Activated CD8-positive, alpha-beta memory T cell treated with anti-CD3 and anti-CD28 coated beads for 24 hours (primary cell): ENCODE data around the gene SYCP2.

ENCODE experiments used
- DNase-seq: peaks from one replicate; pipeline ENCODE4 v3.0.0-alpha.2; 2020

Gene SYCP2

GRCh38 chr20:59820204-59821041 lies 113.0 kb downstream of the SYCP2 start:
- DNase-seq = no peak

- DNase-seq = peak; percentile 24
Measured at GRCh38 chr20:59819496-59820203, 113.8 kb downstream of the SYCP2 start.

- DNase-seq = no peak
Measured at GRCh38 chr20:59818911-59819310, 114.5 kb downstream of the SYCP2 start.

GRCh38 chr20:59817846-59818615 lies 115.4 kb downstream of the SYCP2 start:
- no peak for DNase-seq

- DNase-seq = no peak
Measured at GRCh38 chr20:59817406-59817805, 116.0 kb downstream of the SYCP2 start.

- peak; percentile 32 for DNase-seq
Measured at GRCh38 chr20:59816146-59816738, 117.2 kb downstream of the SYCP2 start.

GRCh38 chr20:59814840-59815340 lies 118.5 kb downstream of the SYCP2 start:
- DNase-seq = no peak

GRCh38 chr20:59813948-59814839 lies 119.2 kb downstream of the SYCP2 start:
- no peak for DNase-seq
